GM11168 (cell line): Measurements from ENCODE around the gene PDE8A.

Source experiments
- in situ Hi-C: fragments of 300-500 bp; cut with MboI; formaldehyde crosslinking; loops from one replicate; pipeline ENCODE4 v1.12.0; 2022; ENCODE audit warnings: low sequenced_read_pairs; ENCODE audit not compliant: unreplicated experiment

Gene PDE8A

GRCh38 chr15:85114886-85115285 is 133.2 kb downstream of the PDE8A start:
- in situ Hi-C loops, result no loop called here

GRCh38 chr15:85116066-85116465 is 134.4 kb downstream of the PDE8A start:
- in situ Hi-C loops, result no loop called here

DNA sequence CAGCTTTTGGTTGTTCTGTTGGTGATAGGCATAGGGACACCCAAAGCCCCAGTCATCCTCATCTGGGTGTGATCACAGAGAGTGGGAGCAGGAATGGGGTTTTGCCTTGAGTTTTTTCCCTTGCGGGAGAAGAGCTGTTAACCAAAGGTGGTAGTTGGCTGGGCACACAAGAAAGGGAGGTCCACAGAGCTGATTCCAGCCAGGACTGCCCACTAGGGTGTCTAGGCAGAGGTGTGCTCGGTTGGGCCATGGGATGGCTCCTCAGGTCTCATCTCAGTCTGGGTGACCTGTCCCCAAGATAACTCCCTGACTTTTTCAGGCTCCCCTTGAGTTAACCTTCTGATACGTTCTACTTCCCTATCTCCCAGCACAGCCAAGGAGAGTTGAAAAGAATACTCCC is 134.8 kb downstream of the PDE8A start:
- in situ Hi-C loops, result no loop called here

- in situ Hi-C loops, result no loop called here
Measured at GRCh38 chr15:85116925-85117646, 135.4 kb downstream of the PDE8A start.

DNA sequence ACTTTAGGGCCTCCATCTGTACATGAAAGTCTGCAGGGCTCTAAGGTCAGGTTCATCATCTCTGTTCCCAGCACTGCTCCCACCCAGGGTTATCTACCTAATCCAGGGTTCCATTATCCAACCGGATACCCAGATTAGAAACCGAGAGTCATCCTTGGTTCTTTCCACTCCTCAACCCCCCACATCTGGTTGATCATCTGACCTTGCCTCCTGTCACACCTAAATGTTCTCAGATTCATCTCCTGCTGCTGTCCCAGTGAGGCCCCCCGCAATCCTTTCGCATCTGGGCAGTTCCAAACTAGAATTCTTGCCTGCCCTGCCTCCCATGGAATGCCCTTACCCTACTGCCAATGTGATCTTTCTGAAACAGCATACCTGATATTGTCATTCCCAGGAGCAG is 136.5 kb downstream of the PDE8A start:
- in situ Hi-C loops, result no loop called here

DNA sequence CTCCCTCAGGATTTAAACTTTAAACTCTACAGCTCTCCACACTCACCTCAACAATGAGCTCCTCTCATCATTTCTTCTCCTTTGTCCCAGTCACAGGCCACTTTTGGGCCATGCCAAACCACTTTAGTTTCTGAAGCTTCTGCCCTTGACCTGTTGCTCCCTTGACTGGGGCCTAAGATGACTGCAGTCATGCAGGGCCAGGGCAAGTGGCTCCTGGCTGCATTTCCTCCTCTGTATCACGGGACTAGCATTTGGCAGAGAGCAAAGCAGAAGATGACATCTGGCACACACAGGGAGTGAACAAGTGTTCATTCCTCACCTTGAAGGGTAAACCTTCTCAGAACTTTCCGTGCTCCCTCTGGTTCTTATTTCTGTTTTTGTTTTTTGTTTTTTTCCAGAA is 136.9 kb downstream of the PDE8A start:
- in situ Hi-C loops, result no loop called here

DNA sequence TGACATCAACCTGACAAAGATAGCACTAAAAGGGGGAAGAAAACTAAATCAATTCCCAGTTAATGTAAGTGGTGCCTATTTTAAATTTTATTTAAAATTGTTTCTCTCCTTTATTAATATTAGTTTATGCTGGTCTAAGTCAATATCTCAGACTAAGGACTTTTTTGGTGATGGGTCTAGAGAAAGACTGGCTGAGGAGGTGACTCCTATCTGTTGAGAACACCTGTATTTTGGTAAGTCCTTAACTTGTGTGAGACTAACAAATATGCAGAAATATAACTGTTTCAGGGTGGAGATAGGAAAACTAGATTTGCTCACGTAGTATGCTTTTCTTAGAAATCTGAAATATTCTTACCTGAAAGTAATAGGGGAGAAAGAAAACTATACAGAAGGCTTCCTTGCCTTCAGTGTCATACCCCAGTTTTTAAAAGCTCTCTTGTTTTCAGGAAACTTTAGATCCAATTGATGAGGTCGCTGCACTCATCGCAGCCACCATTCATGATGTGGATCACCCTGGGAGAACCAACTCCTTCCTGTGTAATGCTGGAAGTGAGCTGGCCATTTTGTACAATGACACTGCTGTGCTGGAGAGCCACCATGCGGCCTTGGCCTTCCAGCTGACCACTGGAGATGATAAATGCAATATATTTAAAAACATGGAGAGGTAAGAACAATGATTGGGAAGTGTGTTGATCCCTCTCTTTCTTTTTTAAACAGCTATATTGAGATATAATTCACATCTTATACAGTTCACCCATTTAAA is 138.9 kb downstream of the PDE8A start:
- in situ Hi-C loops, result no loop called here

- in situ Hi-C loops, result no loop called here
Measured at GRCh38 chr15:85124173-85124572, 142.5 kb downstream of the PDE8A start.

GRCh38 chr15:85125056-85125661 is 143.5 kb downstream of the PDE8A start:
- in situ Hi-C loops, result no loop called here

GRCh38 chr15:85128621-85129020 is 147.0 kb downstream of the PDE8A start:
- in situ Hi-C loops, result no loop called here

- in situ Hi-C loops, result no loop called here
Measured at GRCh38 chr15:85129881-85130280, 148.2 kb downstream of the PDE8A start.

- in situ Hi-C loops, result no loop called here
Measured at GRCh38 chr15:85131915-85132314, 150.3 kb downstream of the PDE8A start.

- in situ Hi-C loops, result no loop called here
Measured at GRCh38 chr15:85133709-85134108, 152.1 kb downstream of the PDE8A start.

DNA sequence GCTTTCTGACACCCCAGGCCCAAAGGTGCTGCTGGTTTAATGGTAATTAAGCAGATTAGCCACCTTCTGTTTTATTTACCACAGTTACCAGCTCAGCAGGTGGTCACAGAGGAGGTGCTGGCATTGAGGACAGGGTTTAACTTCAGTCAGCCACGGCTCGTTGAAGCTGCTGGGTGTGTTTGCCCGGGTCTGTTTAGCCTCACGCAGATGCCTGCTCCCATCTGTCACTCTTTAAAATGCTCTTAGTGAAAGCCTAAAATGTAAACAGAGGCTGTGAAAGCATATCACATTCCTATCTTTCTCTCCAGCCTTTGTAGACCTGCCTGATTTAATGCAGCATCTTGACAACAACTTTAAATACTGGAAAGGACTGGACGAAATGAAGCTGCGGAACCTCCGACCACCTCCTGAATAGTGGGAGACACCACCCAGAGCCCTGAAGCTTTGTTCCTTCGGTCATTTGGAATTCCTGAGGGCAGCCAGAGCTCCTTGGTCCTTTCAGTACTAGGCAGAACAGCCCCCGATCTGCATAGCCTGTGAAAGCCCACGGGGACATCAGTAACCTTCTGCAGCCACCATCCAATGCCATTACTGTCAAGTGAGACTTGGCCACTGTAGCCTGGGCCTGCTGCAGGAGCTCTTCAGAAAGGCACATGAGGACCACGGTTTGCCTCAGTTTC is 156.0 kb downstream of the PDE8A start:
- in situ Hi-C loops, result no loop called here

DNA sequence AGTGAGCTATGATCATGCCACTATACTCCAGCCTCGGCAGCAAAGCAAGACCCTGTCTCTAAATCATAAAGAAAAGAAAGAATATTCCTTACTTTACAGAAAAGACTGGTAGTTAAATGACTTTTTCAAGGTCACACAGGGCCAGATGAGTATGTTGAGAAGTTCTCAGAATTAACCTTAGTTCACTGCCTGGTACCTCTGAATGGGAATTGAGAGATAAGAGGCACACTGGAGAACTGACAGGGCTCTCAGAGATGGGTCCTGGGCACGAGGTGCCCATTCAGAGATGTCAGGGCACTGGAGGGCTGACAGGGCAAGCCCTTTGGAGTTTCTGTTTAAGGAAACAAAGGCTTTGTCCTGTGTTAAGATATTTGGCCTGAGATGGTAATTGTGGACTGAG is 157.7 kb downstream of the PDE8A start:
- in situ Hi-C loops, result no loop called here

GRCh38 chr15:85141726-85142125 is 160.1 kb downstream of the PDE8A start:
- in situ Hi-C loops, result no loop called here

GRCh38 chr15:85142312-85142711 is 160.7 kb downstream of the PDE8A start:
- in situ Hi-C loops, result no loop called here

DNA sequence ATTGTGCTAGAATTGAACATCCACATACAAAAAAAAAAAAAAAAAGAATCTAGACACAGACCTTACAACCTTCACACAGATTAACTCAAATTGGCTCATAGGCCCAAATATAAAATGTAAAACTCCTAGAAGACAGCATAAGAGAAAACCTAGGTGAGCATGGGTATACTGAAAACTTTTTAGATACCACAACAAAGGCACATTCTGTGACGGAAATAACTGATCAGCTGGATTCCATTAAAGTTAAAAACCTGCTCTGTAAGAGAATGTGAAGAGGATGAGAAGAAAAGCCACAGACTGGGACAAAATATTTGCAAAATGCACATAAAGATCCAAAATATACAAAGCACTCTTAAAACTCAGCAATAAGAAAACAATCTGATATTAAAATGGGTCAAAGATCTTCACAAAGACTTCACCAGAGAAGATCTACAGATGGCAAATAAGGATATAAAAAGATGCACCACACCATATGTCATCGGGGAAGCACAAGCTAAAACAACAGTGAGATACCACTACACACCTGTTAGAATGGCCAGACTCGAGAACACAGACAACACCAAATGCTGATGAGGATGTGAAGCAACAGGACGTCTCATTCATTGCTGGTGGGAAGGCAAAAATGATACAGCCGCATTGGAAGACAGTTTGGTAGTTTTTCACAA is 167.9 kb downstream of the PDE8A start:
- in situ Hi-C loops, result no loop called here

GRCh38 chr15:85150130-85150480 is 168.4 kb downstream of the PDE8A start:
- in situ Hi-C loops, result no loop called here

DNA sequence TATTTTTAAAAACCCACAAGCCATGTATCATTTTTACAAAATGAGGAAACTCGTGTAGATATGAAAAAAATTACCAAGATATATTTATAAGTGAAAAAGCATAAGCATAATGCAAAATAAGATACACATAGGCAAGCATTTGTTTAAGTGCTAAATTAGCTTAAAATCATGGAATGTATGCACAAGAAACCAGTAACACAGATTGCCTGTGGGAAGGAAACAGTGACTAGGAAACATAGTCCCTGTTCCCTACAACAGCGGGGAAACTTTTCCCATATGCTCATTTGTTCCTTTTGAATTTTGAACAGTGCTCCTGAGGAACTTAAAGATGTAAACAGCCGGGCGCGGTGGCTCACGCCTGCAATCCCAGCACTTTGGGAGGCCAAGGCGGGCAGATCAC is 169.5 kb downstream of the PDE8A start:
- in situ Hi-C loops, result no loop called here
